ENCODE measurements around the gene OSBPL9. TPM values are rescaled to one million over a fixed set of nuclear protein-coding genes. Genes with fewer than 3 reads are reported as not detected.

Gene OSBPL9
- total and polyA plus RNA-seq, 2 experiments from 2014 or later, result 82.7 to 102 TPM

- no peak for TF ChIP-seq REST (IDR thresholded peaks at IDR 0.05; ENCODE audit: unreplicated experiment)
- TF ChIP-seq NANOG (IDR thresholded peaks at IDR 0.05; ENCODE audit: borderline replicate concordance), result no peak
Observed at GRCh38 chr1:51731998-51732397, 115.1 kb downstream of the OSBPL9 start (continued).

- Histone ChIP-seq H3K9me2 (ENCODE audit: insufficient read depth) (no peaks in the 10 kb centered on the region), H3K27me3 (ENCODE audit: insufficient read depth) (no peaks in the 10 kb centered on the region), H2AFZ (no peak overlapping the region), H3K79me2 (replicated peaks; ENCODE audit: insufficient read depth) (peaks cover 80% of the 10 kb centered on the region), H3F3A (replicated peaks; ENCODE audit: low read depth) (no peaks in the 10 kb centered on the region), H4K20me1 (replicated peaks; ENCODE audit: insufficient read depth) (peaks cover 5% of the 10 kb centered on the region), H3K4me1 (ENCODE audit: insufficient read depth) (peaks cover 40% of the 10 kb centered on the region), H3K4me3 (no peak overlapping the region), H3K27ac (ENCODE audit: low read depth) (no peak overlapping the region; the same call in 1 of the 2 replicates), H3K36me3 (ENCODE audit: insufficient read depth) (no peaks in the 10 kb centered on the region), H3K4me2 (no peak overlapping the region; the same call in 1 of the 2 replicates)
- Mint-ChIP-seq H3K9me3 (no peaks in the 10 kb centered on the region), H3K36me3 (ENCODE audit: low read depth) (no peaks in the 10 kb centered on the region), H3K27ac (no peak overlapping the region), H3K4me1 (peaks cover 46% of the 10 kb centered on the region), H3K27me3 (ENCODE audit: insufficient read depth, low read depth, poor library complexity) (peaks cover 7% of the 10 kb centered on the region), H3K4me3 (no peak overlapping the region)
- no peak for ATAC-seq
- DNase-seq (ENCODE audit: low spot score), result no peak
- TF ChIP-seq JUNB (IDR thresholded peaks at IDR 0.05; ENCODE audit: unreplicated experiment), result no peak
- no peak for TF ChIP-seq ZNF331 (CRISPR knock-in tag; IDR thresholded peaks at IDR 0.05; ENCODE audit: low read depth)
- TF ChIP-seq, protein P1, sequence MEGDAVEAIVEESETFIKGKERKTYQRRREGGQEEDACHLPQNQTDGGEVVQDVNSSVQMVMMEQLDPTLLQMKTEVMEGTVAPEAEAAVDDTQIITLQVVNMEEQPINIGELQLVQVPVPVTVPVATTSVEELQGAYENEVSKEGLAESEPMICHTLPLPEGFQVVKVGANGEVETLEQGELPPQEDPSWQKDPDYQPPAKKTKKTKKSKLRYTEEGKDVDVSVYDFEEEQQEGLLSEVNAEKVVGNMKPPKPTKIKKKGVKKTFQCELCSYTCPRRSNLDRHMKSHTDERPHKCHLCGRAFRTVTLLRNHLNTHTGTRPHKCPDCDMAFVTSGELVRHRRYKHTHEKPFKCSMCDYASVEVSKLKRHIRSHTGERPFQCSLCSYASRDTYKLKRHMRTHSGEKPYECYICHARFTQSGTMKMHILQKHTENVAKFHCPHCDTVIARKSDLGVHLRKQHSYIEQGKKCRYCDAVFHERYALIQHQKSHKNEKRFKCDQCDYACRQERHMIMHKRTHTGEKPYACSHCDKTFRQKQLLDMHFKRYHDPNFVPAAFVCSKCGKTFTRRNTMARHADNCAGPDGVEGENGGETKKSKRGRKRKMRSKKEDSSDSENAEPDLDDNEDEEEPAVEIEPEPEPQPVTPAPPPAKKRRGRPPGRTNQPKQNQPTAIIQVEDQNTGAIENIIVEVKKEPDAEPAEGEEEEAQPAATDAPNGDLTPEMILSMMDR (conservative IDR thresholded peaks at IDR 0.05; ENCODE audit: low read depth in 2 of 2), result no peak
- TF ChIP-seq CREB1 (CRISPR knock-in tag; IDR thresholded peaks at IDR 0.05; ENCODE audit: low read depth), result no peak
- no peak for TF ChIP-seq STAT1 (IDR thresholded peaks at IDR 0.05; ENCODE audit: unreplicated experiment)
- no peak for TF ChIP-seq ZNF114 (CRISPR knock-in tag; IDR thresholded peaks at IDR 0.05)
- TF ChIP-seq POLR2AphosphoS5 (IDR thresholded peaks at IDR 0.05; ENCODE audit: low read depth), result no peak
- TF ChIP-seq, protein P2, sequence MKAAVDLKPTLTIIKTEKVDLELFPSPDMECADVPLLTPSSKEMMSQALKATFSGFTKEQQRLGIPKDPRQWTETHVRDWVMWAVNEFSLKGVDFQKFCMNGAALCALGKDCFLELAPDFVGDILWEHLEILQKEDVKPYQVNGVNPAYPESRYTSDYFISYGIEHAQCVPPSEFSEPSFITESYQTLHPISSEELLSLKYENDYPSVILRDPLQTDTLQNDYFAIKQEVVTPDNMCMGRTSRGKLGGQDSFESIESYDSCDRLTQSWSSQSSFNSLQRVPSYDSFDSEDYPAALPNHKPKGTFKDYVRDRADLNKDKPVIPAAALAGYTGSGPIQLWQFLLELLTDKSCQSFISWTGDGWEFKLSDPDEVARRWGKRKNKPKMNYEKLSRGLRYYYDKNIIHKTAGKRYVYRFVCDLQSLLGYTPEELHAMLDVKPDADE (IDR thresholded peaks at IDR 0.05), result no peak
- TF ChIP-seq EZH2phosphoT487 (IDR thresholded peaks at IDR 0.05; ENCODE audit: unreplicated experiment), result no peak
- TF ChIP-seq NANOG (IDR thresholded peaks at IDR 0.05; ENCODE audit: borderline replicate concordance), result no peak
- no peak for TF ChIP-seq EZH2 (IDR thresholded peaks at IDR 0.05; ENCODE audit: low read depth, unreplicated experiment)
Observed at GRCh38 chr1:51732701-51733425, 116.0 kb downstream of the OSBPL9 start.
